ENCODE measurements around the gene PGAM1.
A peak's percentile ranks its signal among the peaks of the same experiment; 100 is the strongest.
"Not testable (repeated sequence)": the region's sequence is repeated elsewhere in the genome, so short reads cannot be mapped to it uniquely, and the experiment has no call there.

PGAM1 gene

DNA sequence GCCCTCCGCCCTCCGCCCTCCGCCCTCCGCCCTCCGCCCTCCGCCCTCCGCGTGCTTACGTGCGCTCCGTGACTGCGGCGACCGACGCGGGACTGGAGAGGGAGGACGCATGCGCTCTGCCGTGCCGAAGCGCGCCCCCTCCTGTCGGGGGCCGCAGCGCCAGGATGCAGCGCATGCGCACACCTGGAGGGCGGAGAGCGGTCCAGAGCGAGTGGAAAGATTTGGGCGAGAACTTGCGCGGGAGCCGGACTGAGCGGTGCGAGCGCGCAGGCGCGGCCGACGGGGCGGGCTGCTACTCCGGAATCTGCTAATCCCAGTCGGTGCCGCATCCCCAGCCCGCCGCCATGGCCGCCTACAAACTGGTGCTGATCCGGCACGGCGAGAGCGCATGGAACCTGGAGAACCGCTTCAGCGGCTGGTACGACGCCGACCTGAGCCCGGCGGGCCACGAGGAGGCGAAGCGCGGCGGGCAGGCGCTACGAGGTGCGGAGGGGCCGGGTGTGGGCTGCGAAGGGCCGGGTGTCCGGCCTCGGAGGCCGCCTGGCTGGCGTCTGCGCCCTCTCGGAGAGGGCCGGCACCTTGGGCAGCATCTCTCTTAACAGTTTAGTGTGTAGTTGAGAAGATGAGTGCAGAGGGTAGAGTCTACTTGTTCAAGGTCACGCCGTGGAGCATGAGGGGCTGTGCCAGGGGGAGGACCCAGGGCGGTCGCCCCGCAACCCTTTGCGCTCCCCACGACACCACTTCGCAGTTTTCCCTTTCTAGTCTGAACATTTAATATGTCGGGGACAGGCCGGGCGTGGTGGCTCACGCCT, at the start of gene PGAM1:
Gene PGAM1 (plus strand): TSS at position 228 of the 812 bp plus-strand sequence. CDS start 117 bp downstream, at position 345.
- DNase-seq, result peak; percentile 91

DNA sequence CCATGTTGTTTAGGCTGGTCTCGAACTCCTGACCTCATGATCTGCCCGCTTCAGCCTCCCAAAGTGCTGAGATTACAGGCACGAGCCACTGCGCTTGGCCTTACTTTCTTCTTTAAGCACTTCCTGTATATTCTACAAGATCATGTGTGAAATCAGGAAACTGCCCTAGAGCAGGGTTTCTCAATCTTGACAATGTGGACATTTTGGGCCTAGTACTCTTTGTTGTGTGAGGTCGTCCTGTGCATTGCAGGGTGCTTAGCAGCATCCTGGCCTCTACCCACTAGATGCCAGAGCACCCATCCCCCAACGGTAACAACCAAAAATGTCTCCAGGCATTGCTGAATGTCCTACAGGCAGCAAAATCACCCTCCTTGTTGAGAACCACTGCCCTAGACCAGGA, 49.6 kb upstream of the PGAM1 start:
- no peak for DNase-seq

DNA sequence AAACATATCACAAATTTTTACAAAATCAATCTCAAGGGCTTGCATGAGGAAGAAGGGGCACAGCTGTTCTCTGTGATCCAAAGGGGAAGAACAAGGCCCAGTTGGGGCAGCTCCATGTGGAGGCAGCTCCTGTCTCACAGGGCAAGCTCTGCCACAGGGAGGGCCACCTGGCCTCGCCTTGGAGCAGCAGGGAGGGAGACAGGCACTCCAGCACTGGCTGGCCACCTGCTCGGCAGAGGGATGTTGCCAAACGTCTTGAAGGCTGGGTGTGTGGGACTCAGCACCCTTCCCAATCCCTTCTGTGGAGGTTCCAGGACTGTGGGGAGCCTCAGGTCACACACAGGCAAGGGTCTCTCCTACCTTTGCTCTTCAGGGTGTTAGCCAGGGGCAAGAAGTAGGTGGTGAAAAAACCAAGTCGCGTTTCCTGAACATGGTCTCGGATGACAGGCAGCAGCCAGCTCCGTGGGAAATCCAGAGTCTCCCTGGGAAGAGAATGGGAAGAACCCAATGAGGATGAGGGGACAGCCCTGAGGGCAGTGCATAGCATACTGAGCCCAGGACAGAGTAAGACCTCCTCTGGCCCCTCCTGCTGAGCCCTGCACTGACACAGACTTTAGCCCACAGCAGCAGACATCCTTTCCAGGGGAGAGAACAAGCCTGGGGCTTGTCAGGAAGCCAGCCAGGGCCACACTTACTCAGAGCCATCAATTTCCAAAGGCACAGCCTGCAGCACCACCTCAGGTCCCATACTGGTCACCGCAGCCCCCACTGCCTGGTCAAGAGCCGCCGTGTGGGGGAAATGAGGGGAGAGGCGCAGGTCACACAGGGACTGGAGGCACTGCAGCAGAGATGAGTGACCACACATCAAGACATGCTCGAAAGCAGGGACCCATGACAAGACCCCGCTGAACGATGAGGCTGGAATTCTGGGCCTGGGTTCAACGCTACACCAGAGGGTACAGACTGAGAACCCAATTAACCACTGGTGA, 46.8 kb upstream of the PGAM1 start:
- DNase-seq, result no peak

DNA sequence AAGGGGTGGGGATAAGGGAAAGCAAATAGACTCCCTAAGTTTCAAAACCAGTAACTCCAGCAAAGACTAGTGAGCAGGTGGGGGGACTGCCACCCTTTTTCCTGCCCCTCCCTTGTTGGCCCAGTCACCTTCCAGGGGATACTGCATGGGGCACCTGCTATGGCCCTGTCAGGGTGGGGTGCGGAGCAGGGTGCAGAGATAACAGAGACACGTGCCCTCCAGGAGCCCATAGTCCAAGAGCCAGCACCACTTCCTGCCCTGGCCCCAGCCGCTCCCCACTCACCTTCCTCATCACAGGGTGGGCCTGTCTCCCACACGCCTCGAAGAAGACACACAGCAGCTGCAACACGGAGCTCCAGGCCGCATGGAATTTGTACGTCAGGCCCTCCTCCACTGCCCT, 45.5 kb upstream of the PGAM1 start:
- no peak for DNase-seq

DNA sequence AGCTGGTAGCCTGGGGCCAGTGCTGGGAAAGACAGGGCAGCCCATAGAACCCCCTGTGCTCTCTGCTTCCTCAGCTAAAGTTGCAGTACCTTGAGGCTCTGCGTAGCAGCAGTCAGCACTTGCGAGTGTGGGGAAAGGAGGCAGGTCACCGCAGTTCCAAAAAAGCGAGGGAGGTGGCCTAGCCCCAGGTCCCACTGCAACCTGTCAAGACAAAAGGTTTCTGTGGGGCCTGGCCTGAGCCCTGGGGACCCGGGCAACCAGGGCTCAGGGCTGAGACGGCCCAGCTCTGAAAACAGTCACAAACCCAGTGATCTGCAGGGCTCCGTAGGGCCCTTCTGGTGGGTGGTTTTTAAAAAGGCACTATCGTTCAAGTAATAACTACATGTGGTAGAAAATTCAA, 44.4 kb upstream of the PGAM1 start:
- no peak for DNase-seq

DNA sequence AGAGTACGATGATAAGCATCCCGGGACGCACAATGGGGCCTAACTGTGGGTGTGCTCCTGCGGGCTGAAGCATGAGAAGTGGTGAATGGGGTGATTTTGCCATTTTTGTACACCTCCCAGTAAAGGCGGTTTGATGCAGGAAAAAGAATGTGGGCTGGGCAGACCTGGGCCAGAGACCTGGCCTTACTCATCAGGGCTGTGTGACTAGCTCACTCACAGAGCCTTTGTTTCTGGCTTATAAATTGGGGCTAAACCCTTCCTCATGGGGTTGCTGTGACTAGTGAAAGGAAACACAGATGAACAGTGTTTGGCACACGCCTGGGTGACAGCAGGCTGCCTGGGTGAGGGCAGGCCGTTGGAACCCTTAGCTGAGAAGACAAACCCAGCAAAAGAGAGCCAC, 42.8 kb upstream of the PGAM1 start:
- no peak for DNase-seq

DNA sequence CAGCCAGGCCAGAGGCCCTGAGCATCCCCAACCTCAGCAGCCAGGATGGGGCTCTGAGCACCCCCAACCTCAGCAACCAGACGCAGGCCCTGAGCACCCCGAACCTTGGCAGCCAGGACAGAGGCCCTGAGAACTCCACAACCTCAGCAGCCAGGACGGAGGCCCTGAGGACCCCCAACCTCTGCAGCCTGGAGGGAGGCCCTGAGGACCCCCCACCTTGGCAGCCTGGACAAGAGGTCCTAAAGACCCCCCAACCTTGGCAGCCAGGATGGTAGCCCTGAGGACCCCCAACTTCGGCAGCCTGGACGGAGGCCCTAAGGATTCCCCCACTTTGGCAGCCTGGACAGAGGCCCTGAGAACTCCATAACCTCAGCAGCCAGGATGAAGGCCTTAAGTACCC, 41.8 kb upstream of the PGAM1 start:
- DNase-seq, result no peak

DNA sequence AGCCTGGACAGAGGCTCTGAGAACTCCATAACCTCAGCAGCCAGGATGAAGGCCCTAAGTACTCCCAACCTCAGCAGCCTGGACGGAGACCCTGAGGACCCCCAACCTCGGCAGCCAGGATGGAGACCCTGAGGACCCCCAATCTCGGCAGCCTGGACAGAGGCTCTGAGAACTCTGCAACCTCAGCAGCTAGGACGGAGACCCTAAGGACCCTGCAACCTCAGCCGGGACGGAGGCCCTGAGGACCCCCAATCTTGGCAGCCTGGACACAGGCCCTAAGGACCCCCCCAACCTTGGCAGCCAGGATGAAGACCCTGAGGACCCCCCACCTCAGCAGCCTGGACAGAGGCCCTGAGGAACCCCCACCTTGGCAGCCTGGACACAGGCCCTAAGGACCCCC, 41.4 kb upstream of the PGAM1 start:
- DNase-seq, result no peak

DNA sequence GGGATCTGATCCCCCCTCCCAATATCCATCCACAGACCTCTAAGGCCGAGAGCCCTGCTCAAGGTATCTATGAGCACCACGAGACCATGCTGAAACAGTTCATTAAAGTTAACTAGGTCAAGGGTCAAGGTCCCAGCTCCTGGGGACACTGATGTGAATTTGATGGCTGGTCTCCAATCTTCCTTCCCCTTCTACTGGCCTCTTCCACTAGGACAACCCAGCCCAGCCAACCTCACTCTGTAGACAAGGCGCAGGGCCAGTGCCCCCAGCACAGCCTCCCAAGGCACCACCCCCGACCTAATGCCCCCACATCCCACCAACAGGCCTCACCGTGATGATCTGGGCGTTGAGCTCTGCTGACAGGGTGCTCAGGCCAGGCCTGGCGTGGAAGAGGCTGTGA, 40.4 kb upstream of the PGAM1 start:
- DNase-seq, result no peak

DNA sequence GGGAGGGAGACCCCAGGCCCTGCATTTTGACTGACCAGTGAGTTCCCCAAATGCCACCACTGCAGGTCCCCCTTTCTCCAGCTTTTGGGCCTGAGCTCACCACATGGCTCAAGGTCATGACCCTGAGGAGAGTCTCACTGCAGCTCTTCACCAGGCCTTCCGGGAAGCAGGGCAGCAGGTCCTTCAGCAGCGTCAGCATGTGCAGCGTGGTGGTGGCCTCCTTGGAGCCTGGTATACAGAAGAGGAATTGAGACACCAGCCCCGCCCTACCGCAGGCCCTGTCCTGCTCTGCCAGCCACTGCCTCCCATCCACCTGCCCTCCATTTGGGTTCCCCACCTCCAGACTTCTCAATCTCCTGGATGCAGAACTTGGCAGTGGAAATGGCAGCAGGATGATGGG, 37.8 kb upstream of the PGAM1 start:
- no peak for DNase-seq

DNA sequence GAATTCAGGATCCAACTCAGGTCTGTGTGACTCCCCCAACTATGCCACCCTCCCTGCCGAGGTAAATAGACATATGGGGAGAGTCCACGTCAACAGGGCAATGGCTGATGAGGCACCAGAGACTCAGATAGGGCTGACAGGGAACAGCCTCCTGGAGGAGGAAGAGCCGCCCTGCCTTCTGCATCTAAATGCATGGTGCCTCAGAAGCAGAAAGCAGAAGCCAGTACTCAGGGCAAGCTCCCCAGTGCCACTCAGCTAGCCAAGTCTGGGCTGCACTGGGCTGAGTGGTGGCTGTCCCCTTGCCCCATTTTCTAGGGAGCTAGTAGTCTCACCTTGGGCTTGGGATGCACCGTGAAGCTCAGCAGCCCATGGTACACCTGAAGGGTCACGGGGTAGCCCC, 35.9 kb upstream of the PGAM1 start:
- no peak for DNase-seq

DNA sequence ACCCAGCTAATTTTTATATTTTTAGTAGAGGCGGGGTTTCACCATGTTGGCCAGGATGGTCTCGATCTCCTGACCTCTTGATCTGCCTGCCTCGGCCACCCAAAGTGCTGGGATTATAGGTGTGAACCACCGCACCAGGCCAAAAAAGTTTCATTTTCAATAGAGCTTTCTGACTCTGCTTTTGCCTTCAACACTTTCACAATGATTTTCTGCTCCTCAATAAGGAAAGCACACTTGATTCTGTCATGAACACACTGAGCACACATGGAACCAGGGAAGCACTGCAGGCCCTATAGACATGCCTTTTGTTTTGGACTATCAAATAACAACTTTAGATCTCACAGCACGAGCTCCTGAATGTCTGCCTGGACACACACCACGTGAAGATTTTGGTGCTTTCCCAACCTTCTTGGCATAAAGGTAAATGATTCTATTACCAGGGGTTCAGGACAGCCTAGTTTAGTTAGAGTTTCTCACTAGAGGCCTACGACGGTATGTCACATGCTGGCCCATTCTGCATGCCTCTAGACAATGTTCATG, 32.9 kb upstream of the PGAM1 start:
- no peak for DNase-seq

DNA sequence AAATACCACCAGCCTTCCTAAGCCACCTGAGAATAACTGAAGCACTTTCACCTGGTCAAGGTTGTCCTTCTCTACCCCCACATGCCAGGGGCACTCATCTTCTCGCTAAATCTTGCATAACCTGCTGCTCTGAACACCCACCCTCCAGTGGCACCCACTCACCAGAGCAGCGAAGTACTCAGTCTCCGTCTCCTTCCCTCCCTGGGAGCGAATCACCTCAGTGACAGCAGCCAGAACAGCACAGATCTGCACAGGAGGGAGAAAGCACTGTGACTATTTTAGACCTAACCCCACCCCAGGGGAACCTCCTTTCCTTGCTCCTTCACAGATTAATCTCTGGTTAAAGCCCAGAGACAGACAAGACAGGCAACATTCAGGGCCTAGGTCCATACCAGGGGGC, 29.9 kb upstream of the PGAM1 start:
- no peak for DNase-seq

DNA sequence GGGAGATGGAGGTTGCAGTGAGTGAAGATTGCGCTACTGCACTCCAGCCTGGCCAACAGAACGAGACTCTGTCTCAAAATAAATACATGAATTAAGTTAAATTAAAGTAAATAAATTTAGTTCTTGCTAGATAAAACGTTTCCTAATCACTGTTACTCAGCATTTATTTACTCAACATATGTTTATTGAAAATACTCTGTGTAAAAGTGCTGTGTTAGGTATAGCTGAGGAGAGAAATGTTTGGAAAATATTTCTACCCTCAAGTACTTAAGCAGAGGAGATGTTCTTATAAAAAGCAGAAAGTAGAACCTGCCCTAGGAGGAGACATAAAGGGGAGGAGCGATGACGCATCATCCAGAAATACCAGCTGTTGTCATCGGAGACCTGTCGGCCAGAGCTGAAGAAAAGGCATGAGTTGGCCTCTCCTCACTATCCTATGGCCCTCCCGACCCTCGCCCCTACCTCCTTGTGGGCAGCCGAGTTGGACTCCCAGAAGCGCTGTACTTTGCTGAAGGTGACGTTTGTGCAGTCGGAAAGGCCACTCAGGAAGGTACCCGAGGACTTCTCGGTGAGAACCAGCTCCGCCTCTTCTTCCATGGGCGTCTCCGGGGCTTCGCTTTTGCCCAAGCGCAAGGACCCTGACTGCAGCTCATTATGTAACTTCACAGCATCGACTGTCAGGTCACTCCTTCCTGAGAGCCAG, 26.0 kb upstream of the PGAM1 start:
- peak; percentile 19 for DNase-seq

DNA sequence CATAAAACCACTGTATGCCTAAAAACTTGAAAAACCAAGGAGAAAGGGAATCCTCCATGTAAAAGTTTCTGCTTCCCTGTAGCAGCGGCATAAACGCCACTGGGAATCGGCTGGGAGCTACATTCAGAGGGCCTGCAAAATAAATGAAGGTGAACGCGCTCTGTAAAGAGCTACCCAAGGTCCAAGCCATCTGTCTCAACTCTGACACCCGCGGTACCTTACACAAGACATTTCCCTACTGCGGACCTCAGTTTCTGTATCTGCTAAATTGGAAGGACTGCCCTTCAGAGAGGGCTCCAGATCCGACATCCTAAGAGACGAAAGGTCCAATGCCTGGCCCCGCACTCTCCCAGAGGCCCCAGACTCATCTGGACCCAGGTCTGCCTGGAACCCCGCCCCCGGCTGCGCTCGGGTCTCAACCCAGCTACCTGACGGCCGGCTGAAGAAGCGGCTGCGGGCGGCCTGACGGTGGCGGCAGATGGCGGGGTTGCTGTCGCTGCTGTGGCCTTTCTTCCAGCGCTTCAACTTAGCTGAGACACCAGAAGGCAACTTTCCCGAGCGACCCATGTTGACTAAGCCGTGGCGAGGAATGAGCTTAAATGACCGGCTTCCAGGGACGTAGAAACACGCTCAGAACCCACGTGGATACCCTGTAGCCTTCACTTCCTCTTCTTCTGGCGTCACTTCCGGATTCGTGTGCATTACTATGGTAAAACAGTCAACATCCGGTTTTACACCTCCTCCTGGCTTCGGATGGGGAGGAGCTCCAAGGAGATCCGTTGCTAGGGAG, 25.1 kb upstream of the PGAM1 start, which contains the start of gene RRP12:
Gene RRP12 (minus strand): TSS at position 676 of the 790 bp plus-strand sequence. CDS start 109 bp downstream, at position 567.
- DNase-seq, result peak; percentile 83

DNA sequence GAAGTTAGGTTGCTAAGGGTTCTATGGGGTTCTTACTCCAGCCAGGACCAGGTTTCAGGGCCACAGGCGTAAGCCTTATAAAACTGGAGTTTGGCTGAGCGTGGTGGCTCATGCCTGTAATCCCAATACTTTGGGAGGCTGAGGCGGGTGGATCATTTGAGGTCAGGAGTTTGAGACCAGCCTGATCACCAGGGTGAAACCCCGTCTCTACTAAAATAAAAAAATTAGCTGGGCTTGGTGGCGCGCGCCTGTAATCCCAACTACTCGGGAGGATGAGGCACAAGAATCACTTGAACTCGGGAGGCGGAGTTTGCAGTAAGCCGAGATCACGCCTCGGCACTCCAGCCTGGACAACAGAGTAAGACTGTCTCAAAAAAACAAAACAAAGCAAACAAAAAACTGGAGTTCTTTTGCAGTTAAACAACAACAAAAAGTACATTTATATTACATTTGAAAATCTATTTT, 24.5 kb upstream of the PGAM1 start:
- no peak for DNase-seq

DNA sequence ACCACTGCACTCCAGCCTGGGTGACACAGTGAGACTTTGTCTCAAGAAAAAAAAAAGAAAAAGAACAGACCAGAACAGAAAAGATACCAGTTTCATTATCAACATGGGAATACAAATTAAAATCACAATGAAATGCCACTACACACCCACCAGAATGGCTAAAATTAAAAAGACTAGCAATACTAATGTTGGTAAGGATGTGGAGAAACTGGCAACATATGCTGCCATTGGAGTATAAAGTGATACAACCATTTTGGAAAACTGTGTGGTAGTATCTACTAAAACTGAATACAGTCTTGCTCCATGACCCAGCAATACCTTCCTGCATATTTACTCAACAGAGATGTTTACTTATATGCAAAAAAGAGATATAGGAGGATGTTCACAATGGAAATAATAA, 21.9 kb upstream of the PGAM1 start:
- DNase-seq, result no peak

DNA sequence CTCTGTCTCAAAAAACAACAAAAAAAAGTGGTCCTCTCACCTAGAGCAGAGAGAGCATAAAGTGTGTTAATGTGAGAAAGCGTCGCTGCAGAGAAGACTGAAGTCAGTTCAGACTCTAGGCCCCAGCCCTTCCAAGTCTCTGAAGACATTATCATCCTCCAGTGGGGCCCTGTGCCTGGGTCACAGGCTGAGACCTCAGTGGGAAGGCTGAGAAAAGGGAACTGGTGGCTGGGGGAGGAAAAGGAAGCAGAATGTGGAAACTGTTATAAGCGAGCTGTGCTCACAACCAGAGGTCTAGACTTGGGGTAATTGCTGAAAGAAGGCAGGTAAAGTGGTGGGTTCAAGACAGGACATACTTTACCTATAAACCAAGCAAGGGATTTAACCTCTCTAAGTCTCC, 19.9 kb upstream of the PGAM1 start:
- no peak for DNase-seq

DNA sequence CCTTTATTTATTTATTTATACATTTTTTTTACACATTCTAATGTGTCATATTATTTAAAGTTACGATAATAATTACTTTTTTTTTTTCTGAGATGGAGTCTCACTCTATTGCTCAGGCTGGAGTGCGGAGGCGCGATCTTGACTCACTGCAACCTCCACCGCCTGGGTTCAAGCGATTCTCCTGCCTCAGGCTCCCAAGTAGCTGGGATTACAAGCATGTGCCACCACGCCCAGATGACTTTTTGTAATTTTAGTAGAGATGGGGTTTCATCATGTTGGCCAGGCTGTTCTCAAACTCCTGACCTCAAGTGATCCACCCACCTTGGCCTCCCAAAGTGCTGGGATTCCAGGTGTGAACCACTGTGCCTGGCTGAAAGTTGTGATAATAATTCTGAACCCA, 19.5 kb upstream of the PGAM1 start:
- not testable (repeated sequence) for DNase-seq

DNA sequence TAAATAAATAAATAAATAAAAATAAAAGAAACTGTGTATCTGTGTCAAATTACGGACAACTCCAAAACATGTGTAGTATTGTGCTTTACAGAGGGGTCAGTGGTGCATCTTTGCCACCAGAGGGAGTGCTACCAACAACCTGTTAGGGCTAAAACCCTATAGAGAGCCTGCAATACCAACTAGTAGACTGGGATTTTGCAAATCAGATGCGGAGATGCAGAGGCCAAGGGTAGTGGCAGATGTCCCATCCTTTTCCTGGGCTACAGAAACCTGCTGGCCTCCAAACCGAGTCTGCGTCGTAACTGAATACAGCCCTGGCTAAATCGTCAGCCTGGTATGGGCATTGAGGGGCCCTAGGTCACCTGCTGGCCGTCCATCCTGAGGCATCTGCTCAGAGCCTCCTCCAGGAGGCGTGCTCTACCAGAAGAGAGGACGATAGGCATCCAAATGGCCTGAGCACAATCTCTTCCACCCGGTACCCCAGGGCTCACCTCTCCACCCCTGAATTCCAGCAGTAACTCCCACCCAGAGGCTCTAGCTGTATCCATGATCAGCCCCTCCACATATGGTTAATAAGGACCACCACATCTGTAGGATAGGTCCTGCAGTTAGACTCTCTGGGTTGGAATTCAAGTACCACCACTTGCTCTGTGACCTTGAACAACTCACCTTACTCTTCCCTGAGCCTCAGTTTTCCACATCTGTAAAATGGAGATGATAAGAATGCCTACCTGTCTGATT, 18.6 kb upstream of the PGAM1 start:
- DNase-seq, result peak; percentile 62

DNA sequence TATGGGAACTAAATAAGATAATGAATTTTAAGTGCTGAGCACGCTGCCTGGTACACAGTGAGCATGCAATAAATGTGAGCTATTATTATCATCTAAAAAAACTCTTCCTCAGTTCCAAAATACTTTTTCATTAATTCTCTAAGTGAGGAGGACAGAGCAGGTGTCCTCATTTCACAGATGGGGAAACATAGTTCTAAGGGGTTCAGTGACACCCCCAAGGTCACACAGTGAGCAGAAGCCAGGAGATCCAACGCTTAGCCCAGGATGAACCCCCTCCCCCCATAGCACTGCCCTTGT, 18.1 kb upstream of the PGAM1 start:
- no peak for DNase-seq
